NCI-H446 (cell line): ENCODE measurements around the gene MSANTD1.
A peak's percentile ranks its signal among the peaks of the same experiment; 100 is the strongest.

Source experiments
- DNase-seq, 2 experiments: peaks; one replicate each; lab custom pipeline; 2025; lab: John Stamatoyannopoulos, UW

Gene MSANTD1

DNA sequence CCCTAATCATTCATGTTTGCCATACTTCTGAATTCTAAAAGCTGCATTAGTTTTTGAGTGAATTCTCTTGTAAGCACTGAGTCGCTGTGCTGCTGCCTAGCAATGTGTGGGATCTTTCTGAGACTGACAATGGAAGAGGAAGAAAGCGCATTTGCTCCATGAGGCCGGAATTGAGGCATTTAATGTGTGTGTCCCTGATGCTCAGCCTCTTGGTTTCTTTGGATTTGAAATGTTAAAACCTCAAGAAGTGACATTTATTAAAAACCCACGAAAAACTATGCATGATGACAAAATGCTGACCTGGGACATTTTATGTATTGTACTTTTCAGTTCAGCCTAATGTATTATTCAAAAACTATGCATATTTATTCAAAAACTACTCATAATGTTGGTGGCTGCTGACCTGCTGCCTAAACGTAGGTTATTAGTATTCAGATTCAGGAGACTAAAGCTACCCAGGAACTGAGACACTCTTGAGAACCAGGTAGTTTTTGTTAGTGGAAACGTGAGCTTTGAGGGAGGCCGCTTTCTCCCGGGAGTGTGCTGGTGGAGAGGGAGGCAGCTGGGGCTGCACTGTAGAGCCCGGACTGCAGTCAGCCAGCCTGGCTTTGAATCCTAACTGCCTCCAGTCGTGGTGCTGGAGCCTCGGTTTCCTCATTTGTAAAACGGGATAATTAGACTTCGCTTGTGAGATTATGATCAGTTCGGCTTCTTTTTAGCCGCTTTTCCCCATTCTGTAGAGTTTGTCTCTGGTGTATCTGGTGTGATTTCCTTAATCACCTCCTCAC is 55.2 kb downstream of the MSANTD1 start:
- no peak for DNase-seq

DNA sequence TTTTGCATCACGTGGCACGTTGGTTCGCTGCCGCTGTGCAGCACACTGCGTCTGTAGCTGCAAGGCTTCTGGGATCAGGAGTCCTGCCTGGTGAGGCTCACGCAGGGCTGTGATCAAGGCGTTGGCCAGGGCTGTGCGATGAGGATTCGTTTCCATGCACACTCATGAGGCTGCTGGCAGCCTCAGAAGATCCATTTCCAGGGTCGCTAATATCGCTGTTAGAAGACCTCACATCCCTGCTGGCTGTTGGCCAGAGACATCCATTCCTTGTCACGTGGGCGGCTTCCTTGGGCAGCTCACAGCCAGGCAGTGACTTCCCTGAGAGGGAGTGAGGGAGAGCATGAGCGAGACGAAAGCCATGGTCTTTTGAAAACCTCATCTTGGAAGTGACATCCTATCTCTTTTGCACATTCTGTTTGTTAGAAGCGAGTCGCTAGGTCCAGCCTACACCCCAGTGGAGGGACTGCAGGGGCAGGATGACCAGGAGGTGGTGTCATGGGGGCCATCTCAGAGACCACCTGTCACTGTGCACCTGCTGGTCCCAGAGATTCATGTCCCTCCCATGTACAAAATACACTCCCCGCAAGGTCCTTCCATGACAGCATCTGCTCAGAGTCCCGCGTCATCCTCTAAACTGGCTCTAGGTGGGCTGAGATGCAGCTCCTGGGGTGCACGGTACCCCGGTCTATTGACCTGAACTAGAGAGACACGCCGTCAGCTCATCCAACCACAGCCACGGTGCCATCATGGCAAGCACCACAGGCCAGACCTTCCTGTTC is 56.1 kb downstream of the MSANTD1 start:
- peak in 1 of 2 experiments; percentile 3 for DNase-seq

DNA sequence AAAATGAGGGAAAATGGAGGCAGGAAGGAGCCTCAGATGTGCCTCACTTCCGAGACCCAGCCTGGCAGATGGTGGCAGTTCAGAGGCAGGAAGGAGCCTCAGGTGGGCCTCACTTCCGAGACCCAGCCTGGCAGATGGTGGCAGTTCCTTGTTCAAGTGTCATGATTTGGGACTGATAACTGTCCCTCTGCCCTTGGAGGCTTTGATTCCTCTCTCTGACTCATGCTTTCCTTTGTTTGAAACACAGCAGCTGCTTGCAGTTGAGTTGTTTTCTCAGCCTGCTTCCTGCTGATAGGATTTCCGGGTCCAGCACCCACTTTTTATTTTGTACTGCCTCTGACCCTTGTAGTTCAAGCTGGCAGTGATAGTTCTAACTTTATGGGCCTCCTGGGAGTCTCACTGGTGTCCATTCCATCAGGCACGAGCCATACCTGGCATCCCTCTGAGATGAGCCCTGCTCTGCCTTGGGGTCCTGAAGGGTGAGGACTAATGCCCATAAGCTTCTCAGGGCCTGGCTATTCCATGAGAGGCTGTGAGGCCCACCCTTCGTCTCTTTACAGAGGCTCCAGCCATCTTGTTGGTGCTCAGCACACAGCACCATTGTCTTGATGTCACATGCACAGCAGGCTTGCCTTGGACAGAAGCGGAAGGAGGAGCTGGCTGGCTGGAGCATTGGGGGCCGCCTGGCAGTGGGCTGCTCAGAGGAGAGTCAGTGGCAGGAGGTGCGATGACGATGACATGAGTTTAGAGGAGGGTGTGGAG is 56.8 kb downstream of the MSANTD1 start:
- peak in 1 of 2 experiments; percentile 5 for DNase-seq
